Loucy (cell line): ENCODE results near the gene TECTA.

Experiments used
- CTCF ChIP-seq: fragments of 200-600 bp; sonication (generic); conservative IDR thresholded peaks from 2 replicates; pipeline ENCODE4 v1.5.1; 2014; ENCODE audit warnings: mild to moderate bottlenecking, antibody characterized with exemption, low read length
- EZH2phosphoT487 ChIP-seq: fragments of 200-600 bp; IDR thresholded peaks from 2 replicates; pipeline ENCODE4 v1.6.1; 2018; ENCODE audit warnings: antibody characterized with exemption, mild to moderate bottlenecking, moderate library complexity, borderline replicate concordance

DNA sequence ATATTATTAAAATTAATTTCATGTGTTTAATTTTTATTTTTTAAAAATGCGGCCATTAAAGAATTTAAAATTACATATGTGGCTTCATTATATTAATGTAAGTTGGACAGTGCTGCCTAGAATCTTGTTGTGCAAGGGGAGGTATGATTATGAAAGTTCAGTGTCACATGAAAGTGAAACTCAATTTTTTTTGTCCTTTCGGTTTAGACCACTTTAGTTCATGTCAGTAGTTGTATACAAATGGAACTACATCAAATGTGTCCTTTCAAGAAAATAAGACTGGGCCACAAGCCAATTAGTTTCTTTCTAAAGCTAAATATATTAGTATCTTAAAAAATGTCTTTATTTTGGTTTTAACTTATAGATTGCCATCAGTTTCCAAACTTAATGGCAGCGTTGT lies 41.4 kb upstream of the TECTA start:
- TF ChIP-seq EZH2phosphoT487 (no peak), CTCF (no peak)
